HG03175 (cell line): ENCODE data around the gene ERC1.

Source experiments
- ATAC-seq: cut with Tn5 transposase; IDR thresholded peaks from one replicate; pipeline ENCODE4 v1.9.1; 2021; ENCODE audit warnings: mild to moderate bottlenecking, moderate library complexity; ENCODE audit not compliant: unreplicated experiment

ERC1 gene

DNA sequence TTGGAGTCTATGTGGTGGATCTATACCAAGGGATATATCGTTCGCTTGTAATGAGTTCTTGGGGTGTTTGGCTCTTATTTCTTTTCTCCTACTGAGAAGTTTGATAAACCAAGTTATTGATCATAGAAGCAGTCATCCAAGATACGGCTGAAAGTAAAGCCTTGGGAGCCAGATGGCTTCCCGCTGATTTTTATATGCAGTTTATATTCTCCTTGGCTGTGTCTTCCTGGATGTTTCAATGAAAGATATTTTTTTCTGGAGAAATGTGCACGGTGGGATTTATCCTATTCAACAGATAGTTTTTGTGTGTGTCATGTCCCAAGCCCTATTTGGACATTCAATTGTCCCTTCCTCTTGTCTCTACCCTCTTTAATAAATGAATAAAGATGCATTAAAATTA, 289.0 kb downstream of the ERC1 start:
- no peak for ATAC-seq

DNA sequence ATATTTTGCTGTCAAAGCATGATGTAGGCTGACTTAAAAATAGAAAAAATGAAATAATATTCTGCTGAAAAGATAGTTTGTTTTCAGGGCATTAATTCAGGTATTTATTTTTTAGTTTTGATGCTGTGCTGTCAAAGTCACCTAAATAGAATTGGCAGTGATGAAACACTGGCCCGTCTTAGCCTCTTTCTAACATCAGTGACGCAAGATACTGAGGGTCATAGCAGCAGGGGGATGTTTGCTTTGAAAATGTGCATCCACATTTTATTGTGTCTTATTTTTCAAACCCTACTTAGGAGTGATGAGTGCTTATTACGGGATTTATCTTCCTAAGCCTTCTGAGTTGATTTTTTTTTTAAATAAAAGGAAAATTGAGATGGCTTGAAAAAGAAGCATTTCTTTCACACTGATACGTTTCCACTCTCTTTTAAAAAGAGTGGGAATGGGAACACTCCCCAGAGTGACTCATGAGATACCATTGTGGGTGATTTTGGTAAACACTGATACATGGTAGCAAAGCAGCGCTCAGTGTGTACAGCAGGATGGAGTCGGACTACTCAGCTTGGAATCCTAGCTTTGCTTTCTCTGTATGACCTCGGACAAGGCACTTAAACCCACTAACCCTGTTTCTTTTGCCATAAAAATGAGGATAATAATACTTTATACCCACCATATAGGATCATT, 290.8 kb downstream of the ERC1 start:
- ATAC-seq = no peak

GRCh38 chr12:1282670-1283315, 291.8 kb downstream of the ERC1 start:
- no peak for ATAC-seq

GRCh38 chr12:1283316-1283715, 292.3 kb downstream of the ERC1 start:
- no peak for ATAC-seq

DNA sequence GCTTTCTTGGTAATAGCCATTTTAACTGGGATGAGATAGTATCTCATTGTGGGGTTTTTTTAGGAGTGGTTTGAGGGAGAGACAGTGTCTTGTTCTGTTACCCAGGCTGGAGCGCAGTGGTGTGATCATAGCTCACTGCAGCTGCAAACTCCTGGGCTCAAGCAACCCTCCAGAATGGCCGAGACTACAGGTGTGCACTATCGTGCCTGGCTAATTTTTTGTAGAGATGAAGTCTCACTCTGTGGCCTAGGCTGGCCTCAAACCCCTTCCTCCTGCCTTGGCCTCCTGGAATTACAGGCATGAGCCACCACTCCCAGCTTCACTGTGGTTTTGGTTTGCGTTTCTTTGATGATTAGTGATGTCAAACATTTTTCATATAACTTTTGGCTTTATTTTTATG, 293.6 kb downstream of the ERC1 start:
- no peak for ATAC-seq

- ATAC-seq = no peak
Observed at GRCh38 chr12:1287446-1287975, 296.5 kb downstream of the ERC1 start.

DNA sequence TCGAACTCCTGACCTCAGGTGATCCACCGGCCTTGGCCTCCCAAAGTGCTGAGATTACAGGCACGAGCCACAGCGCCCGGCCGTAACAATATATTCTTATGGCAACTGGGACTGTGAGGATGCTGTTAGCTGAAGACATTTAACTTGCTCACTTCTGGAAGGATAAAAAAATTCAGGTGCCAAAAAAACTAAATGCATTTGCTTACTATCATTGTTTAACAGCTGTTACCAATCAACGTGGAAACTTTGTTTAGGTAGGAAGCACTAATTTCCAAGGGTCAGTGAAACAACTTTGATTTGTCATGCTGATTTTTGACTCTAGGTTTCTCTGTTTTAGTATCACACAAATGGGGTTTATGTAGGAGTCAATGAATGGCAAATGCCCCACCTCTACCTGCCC, 297.3 kb downstream of the ERC1 start:
- no peak for ATAC-seq

GRCh38 chr12:1289371-1290155, 298.5 kb downstream of the ERC1 start:
- no peak for ATAC-seq

DNA sequence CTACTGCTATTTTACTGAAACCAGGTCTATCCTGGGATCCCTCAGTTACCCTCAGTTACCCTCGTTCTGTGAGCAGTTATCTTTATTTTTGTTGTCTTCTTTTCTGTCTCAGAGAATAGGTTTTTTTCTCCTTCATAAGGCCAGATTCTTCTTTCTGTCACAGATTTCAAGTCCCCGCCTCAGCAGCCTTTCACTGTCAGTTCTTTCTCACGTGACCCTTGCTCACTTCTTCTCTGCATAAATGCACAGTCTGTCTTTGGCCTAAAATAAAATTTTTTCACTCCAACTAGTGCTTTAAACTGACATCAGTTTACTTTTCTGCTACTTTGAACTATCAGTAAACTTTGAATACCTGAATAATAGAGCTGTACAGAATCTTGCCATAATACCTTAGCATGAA, 299.7 kb downstream of the ERC1 start:
- ATAC-seq = no peak

- no peak for ATAC-seq
Observed at GRCh38 chr12:1291601-1292332, 300.7 kb downstream of the ERC1 start.

DNA sequence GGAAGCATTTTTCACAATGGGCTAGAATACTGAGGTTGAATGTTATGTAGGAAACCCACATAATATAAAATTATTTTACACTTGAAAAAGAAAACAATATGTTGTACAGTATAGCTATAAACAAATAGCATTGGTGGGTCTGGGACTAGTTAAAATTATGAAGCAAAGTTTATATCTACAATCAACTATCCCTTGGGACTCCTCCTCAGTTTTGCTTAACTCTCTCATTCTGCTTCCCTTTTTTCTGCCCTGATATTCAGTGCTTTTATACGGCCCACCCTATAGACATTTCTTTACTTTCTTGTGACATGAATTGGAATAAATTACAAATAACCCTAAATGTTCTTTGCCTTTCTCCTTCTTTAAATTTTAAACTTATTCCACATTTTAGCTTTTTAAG, 302.9 kb downstream of the ERC1 start:
- ATAC-seq = no peak

- no peak for ATAC-seq
Observed at GRCh38 chr12:1297206-1297605, 306.2 kb downstream of the ERC1 start.

DNA sequence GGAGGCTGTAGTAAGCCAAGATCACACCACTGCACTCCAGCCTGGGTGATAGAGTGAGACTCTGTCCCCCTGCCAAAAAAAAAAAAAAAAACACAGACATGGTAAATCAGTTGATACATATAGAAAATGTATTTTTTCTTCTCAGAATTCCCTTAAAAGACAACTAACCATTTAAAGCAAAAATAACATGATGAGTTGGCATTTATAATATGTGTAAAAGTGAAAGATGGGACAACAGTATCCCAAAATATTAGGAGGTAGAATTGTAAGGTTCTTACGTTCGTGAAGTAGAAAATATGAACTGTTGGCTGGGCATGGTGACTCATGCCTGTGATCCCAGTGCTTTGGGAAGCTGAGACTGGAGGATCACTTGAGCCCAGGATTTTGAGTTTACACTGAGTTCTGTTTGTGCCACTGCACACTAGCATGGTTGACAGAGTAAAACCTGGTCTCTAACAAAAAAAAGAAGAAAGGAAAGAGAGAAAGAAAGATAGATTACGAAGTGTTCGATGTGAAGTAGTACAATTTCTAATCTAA, 306.7 kb downstream of the ERC1 start:
- ATAC-seq = no peak

DNA sequence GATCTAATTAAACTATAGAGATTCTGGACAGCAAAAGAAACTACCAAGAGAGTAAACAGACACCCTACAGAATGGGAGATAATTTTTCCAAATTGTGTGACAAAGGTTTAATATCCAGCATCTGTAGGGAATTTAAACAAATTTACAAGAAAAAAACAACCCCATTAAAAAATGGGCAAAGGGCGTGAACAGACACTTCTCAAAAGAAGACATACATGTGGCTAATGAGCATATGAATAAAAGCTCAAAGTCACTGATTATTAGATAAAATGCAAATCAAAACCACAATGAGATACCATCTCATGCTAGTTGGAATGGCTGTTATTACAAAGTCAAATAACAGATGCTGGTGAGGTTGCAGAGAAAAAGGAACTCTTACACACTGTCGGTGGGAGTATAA, 309.4 kb downstream of the ERC1 start:
- ATAC-seq = no peak

DNA sequence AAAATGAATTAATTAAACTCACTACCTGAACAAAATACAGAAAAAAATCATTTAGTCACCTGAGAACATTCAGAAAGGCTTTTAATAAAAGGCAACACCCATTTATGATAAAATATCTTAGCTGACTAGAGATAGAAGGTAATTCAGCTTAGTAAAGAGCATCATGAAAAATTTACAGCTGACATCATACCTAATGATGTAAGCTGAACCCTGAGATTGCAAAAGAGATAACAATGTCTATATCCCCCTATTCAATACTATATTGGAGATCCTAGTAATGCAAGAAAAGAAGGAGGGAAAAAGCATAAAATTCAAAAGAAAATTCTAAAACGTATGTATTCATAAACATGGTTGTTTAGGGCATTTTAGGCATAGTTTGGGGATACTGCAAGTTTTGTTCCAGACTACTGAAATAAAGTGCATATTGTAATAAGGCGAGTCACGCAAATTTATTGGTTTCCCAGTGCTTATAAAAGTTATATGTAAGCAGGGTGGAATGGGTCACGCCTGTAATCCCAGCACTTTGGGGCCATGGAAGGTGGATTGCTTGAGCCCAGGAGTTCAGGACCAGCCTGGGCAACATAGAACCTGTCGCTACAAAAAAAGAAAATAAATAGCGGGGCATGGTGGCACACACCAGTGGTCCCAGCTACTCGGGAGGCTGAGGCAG, 311.3 kb downstream of the ERC1 start:
- ATAC-seq = no peak

- no peak for ATAC-seq
Observed at GRCh38 chr12:1305063-1305434, 314.0 kb downstream of the ERC1 start.

DNA sequence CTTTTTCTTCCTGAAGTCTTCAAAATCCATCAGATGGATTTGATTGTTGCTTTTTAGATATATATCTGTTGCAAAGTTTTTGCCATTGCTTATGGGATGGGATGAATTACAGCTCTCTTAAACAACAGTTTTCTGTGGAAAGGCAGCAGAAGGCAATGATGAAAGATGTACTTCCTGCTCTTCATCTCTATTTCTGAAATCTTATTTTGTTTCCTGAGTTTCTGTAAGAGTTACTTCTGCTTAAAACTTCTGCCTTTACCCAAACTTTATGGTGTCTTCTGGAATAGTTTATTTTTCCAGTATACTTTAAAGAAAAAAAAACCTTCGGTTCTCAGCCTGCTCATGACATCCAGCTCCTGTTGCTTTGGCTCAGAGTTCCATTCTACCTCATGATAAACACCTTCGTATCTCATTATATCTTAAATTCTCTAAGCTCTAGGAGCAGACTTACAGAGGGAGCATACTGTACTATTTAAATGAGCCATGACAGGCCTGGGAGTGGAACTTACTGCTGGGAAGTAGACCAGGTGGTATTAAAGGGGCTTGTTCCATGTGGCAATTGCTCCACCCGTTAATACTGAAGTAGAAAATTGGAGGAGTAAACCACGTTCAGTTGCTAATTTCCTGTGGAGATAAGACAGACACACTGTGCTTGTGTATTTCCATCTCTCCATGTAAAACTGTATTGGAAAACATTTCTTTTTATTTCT, 314.9 kb downstream of the ERC1 start:
- ATAC-seq = no peak

- no peak for ATAC-seq
Observed at GRCh38 chr12:1306817-1307216, 315.8 kb downstream of the ERC1 start.

GRCh38 chr12:1307796-1308195, 316.8 kb downstream of the ERC1 start:
- no peak for ATAC-seq

DNA sequence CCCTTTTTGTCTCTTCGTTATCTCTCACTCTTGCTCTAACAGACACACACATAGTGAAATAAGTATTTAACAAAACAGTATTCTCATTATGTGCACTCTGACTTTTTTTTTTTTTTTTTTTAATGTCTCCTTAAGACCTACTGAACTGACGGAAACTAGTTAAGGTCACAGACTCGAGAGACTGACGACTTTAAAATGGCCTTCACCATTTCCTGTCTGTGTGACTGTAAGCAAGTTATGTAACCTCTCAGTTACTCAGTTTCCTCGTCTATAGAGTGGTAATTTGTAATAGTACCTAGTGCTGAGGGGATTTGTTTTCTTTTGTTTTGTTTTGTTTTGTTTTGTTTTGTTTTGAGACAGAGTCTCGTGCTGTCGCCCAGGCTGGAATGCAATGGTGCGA, 318.6 kb downstream of the ERC1 start:
- ATAC-seq = no peak
